ENCODE measurements around the gene OSBPL8. TPM values are rescaled to one million over a fixed set of nuclear protein-coding genes. Genes with fewer than 3 reads are reported as not detected.

Gene OSBPL8
- total RNA-seq, 1 donor from 2014 or later, result 119 TPM

- no peaks in the 10 kb centered on the region for H3K27me3 ChIP-seq (ENCODE audit: insufficient read depth, low read length)
- no peaks in the 10 kb centered on the region for H3K9me3 ChIP-seq (ENCODE audit: insufficient read depth, low read depth, low read length)
- no peak overlapping the region for H3K4me2 ChIP-seq (ENCODE audit: low read length)
- H3K27ac Mint-ChIP-seq (ENCODE audit: unreplicated experiment), result no peak overlapping the region
- H3K27ac ChIP-seq (ENCODE audit: low read depth, low read length), result no peak overlapping the region
- no peak overlapping the region for H2AFZ ChIP-seq (ENCODE audit: low read depth, low read length)
- H3K9me3 Mint-ChIP-seq (ENCODE audit: unreplicated experiment), result no peaks in the 10 kb centered on the region
- H3K79me2 ChIP-seq (ENCODE audit: insufficient read depth, low read length), result no peaks in the 10 kb centered on the region
- DNase-seq (ENCODE audit: low read depth), result no peak
- peaks cover 25% of the 10 kb centered on the region for H3K4me1 Mint-ChIP-seq (ENCODE audit: low read depth, unreplicated experiment)
- H3K9ac ChIP-seq (ENCODE audit: low read length), result no peak overlapping the region
- no peak overlapping the region for H3K4me3 ChIP-seq (ENCODE audit: insufficient read depth, low read depth, low read length)
- FAIRE-seq, result no peak
- H3K36me3 ChIP-seq (ENCODE audit: insufficient read depth, low read length), result no peaks in the 10 kb centered on the region
- H4K20me1 ChIP-seq (ENCODE audit: insufficient read depth, low read length), result no peaks in the 10 kb centered on the region
- H3K27me3 Mint-ChIP-seq (ENCODE audit: low read depth, unreplicated experiment), result no peaks in the 10 kb centered on the region
- no peak overlapping the region for H3K4me3 Mint-ChIP-seq (ENCODE audit: unreplicated experiment)
- H3K4me1 ChIP-seq (ENCODE audit: insufficient read depth, low read length), result peaks cover 8% of the 10 kb centered on the region
- peaks cover 2% of the 10 kb centered on the region for H3K36me3 Mint-ChIP-seq (ENCODE audit: low read depth, unreplicated experiment)
- no peak for TF ChIP-seq CTCF (IDR thresholded peaks at IDR 0.05; ENCODE audit: insufficient read depth, low read depth, low read length)
- no peak for TF ChIP-seq EZH2 (IDR thresholded peaks at IDR 0.05; ENCODE audit: insufficient read depth, low read length)
Measured at GRCh38 chr12:76313299-76313698, 246.3 kb downstream of the OSBPL8 start.

- peaks cover 8% of the 10 kb centered on the region for H3K4me1 ChIP-seq (ENCODE audit: insufficient read depth, low read length)
- H3K4me2 ChIP-seq (ENCODE audit: low read length), result peak overlapping the region; percentile 2
- no peaks in the 10 kb centered on the region for H4K20me1 ChIP-seq (ENCODE audit: insufficient read depth, low read length)
- no peaks in the 10 kb centered on the region for H3K27me3 ChIP-seq (ENCODE audit: insufficient read depth, low read length)
- H3K9me3 ChIP-seq (ENCODE audit: insufficient read depth, low read depth, low read length), result no peaks in the 10 kb centered on the region
- no peak for TF ChIP-seq EZH2 (IDR thresholded peaks at IDR 0.05; ENCODE audit: insufficient read depth, low read length)
- TF ChIP-seq CTCF (IDR thresholded peaks at IDR 0.05; ENCODE audit: insufficient read depth, low read depth, low read length), result no peak
- peaks cover 2% of the 10 kb centered on the region for H3K36me3 Mint-ChIP-seq (ENCODE audit: low read depth, unreplicated experiment)
- H3K27ac Mint-ChIP-seq (ENCODE audit: unreplicated experiment), result peak overlapping the region; percentile 83
- H3K4me3 Mint-ChIP-seq (ENCODE audit: unreplicated experiment), result no peak overlapping the region
- no peaks in the 10 kb centered on the region for H3K36me3 ChIP-seq (ENCODE audit: insufficient read depth, low read length)
- H3K79me2 ChIP-seq (ENCODE audit: insufficient read depth, low read length), result no peaks in the 10 kb centered on the region
- DNase-seq (ENCODE audit: low read depth), result peak; percentile 39
- no peak overlapping the region for H3K27ac ChIP-seq (ENCODE audit: low read depth, low read length)
- no peak overlapping the region for H3K4me3 ChIP-seq (ENCODE audit: insufficient read depth, low read depth, low read length)
- no peaks in the 10 kb centered on the region for H3K27me3 Mint-ChIP-seq (ENCODE audit: low read depth, unreplicated experiment)
- peaks cover 23% of the 10 kb centered on the region for H3K4me1 Mint-ChIP-seq (ENCODE audit: low read depth, unreplicated experiment)
- H2AFZ ChIP-seq (ENCODE audit: low read depth, low read length), result no peak overlapping the region
- no peak for FAIRE-seq
- no peaks in the 10 kb centered on the region for H3K9me3 Mint-ChIP-seq (ENCODE audit: unreplicated experiment)
- H3K9ac ChIP-seq (ENCODE audit: low read length), result no peak overlapping the region
Measured at GRCh38 chr12:76312315-76312714, 247.3 kb downstream of the OSBPL8 start.

GRCh38 chr12:76311796-76312195 lies 247.8 kb downstream of the OSBPL8 start:
- H3K9me3 Mint-ChIP-seq (ENCODE audit: unreplicated experiment), result no peaks in the 10 kb centered on the region
- DNase-seq (ENCODE audit: low read depth) (peak; percentile 28), FAIRE-seq (no peak)
- Histone ChIP-seq H3K4me3 (ENCODE audit: insufficient read depth, low read depth, low read length) (no peak overlapping the region), H3K27ac (ENCODE audit: low read depth, low read length) (no peak overlapping the region), H2AFZ (ENCODE audit: low read depth, low read length) (no peak overlapping the region), H3K9me3 (ENCODE audit: insufficient read depth, low read depth, low read length) (no peaks in the 10 kb centered on the region), H3K27me3 (ENCODE audit: insufficient read depth, low read length) (no peaks in the 10 kb centered on the region), H3K4me2 (ENCODE audit: low read length) (no peak overlapping the region), H3K9ac (ENCODE audit: low read length) (no peak overlapping the region), H3K4me1 (ENCODE audit: insufficient read depth, low read length) (peaks cover 8% of the 10 kb centered on the region), H3K79me2 (ENCODE audit: insufficient read depth, low read length) (no peaks in the 10 kb centered on the region), H3K36me3 (ENCODE audit: insufficient read depth, low read length) (no peaks in the 10 kb centered on the region), H4K20me1 (ENCODE audit: insufficient read depth, low read length) (no peaks in the 10 kb centered on the region)
- H3K27me3 Mint-ChIP-seq (ENCODE audit: low read depth, unreplicated experiment), result no peaks in the 10 kb centered on the region
- peaks cover 2% of the 10 kb centered on the region for H3K36me3 Mint-ChIP-seq (ENCODE audit: low read depth, unreplicated experiment)
- H3K27ac Mint-ChIP-seq (ENCODE audit: unreplicated experiment), result peak overlapping the region; percentile 83
- no peak overlapping the region for H3K4me3 Mint-ChIP-seq (ENCODE audit: unreplicated experiment)
- no peak for TF ChIP-seq EZH2 (IDR thresholded peaks at IDR 0.05; ENCODE audit: insufficient read depth, low read length)
- TF ChIP-seq CTCF (IDR thresholded peaks at IDR 0.05; ENCODE audit: insufficient read depth, low read depth, low read length), result no peak
- H3K4me1 Mint-ChIP-seq (ENCODE audit: low read depth, unreplicated experiment), result peaks cover 23% of the 10 kb centered on the region

Measured in astrocyte (in vitro differentiated cells and primary cell).